Caco-2 (cell line): ENCODE measurements around the gene SORL1-AS1.

Experiments used
- BruUV-seq: library from RNA; stranded (reverse); fragments of 400-500 nt; replicated peaks from 2 replicates; lab custom pipeline; 2021; lab: Mats Ljungman, UMichigan
- CTCF ChIA-PET: fragments of 300-600 bp; sonication (Branson Sonifier 250); formaldehyde crosslinking; loops from one replicate; lab custom pipeline; 2022; ENCODE audit warnings: antibody characterized with exemption; lab: Charles Lee
- POLR2A ChIA-PET: fragments of 300-600 bp; sonication (Branson Sonifier 250); formaldehyde crosslinking; loops from one replicate; lab custom pipeline; 2022; ENCODE audit warnings: antibody characterized with exemption; lab: Charles Lee
- DNase-seq, 2 experiments: peaks; one replicate each; pipeline versions ENCODE4 v3.0.0 to v3.0.0-alpha.2; 2020 to 2022
- H3K27me3 ChIP-seq: replicated peaks from 2 replicates; pipeline ENCODE4 v1.6.0; 2011; ENCODE audit warnings: low read length; ENCODE audit not compliant: control insufficient read depth, insufficient read depth
- H3K36me3 ChIP-seq: 2 replicates; pipeline ENCODE4 v1.5.1; 2011; ENCODE audit warnings: low read length; ENCODE audit not compliant: control insufficient read depth, insufficient read depth
- H3K4me1 ChIP-seq: fragments of 250-450 bp; sonication (Bioruptor Pico); 2 replicates; pipeline ENCODE4 v1.5.1; 2020; ENCODE audit warnings: mild to moderate bottlenecking
- H3K4me3 ChIP-seq: 2 replicates; pipeline ENCODE4 v1.5.1; 2011; ENCODE audit warnings: low read depth, mild to moderate bottlenecking, control low read depth, low read length
- H3K9me3 ChIP-seq: fragments of 250-450 bp; sonication (Bioruptor Pico); 2 replicates; pipeline ENCODE4 v1.5.1; 2020; ENCODE audit warnings: mild to moderate bottlenecking, moderate library complexity
- H3K27ac Mint-ChIP-seq: one replicate; pipeline ENCODE4 v1.8.0; 2022; ENCODE audit warnings: mixed read lengths; ENCODE audit not compliant: unreplicated experiment
- H3K27me3 Mint-ChIP-seq: one replicate; pipeline ENCODE4 v1.8.0; 2022; ENCODE audit warnings: mixed read lengths; ENCODE audit not compliant: insufficient read depth, unreplicated experiment
- H3K36me3 Mint-ChIP-seq: one replicate; pipeline ENCODE4 v1.8.0; 2022; ENCODE audit warnings: mild to moderate bottlenecking, mixed read lengths; ENCODE audit not compliant: insufficient read depth, unreplicated experiment
- H3K4me1 Mint-ChIP-seq: one replicate; pipeline ENCODE4 v1.8.0; 2022; ENCODE audit warnings: low read depth, mixed read lengths; ENCODE audit not compliant: unreplicated experiment
- H3K4me3 Mint-ChIP-seq: one replicate; pipeline ENCODE4 v1.8.0; 2022; ENCODE audit warnings: mild to moderate bottlenecking, moderate library complexity, mixed read lengths; ENCODE audit not compliant: unreplicated experiment
- H3K9me3 Mint-ChIP-seq: one replicate; pipeline ENCODE4 v1.8.0; 2022; ENCODE audit warnings: mixed read lengths; ENCODE audit not compliant: unreplicated experiment
- CTCF ChIP-seq, 2 experiments: fragments of 200-600 bp in 1 of 2; IDR thresholded peaks; 1 replicate in 1 of 2; 2 replicates in 1 of 2; pipeline versions ENCODE4 v1.5.1 to v1.8.0; 2011 to 2022; ENCODE audit warnings: antibody characterized with exemption in 1 of 2, control low read depth in 1 of 2, inconsistent platforms in 1 of 2, low read depth in 1 of 2, low read length in 1 of 2, mild to moderate bottlenecking in 1 of 2, moderate library complexity in 1 of 2; ENCODE audit not compliant: insufficient read depth in 1 of 2, severe bottlenecking in 1 of 2, unreplicated experiment in 1 of 2
- intact Hi-C: fragments of 100-400 bp; cut with micrococcal nuclease; formaldehyde crosslinking; loops from one replicate; pipeline ENCODE4 v1.10.0; 2022; ENCODE audit not compliant: unreplicated experiment

The SORL1-AS1 gene

GRCh38 chr11:121499405-121499804 is 46.6 kb upstream of the SORL1-AS1 start:
- H3K4me3 Mint-ChIP-seq: no peak overlapping the region
- H3K27me3 Mint-ChIP-seq: no peaks in the 10 kb centered on the region
- H3K36me3 ChIP-seq: no peaks in the 10 kb centered on the region
- CTCF ChIA-PET: no interaction called here
- H3K27me3 ChIP-seq: no peaks in the 10 kb centered on the region
- BruUV-seq: no TSS peak
- no peaks in the 10 kb centered on the region for H3K9me3 ChIP-seq
- no peaks in the 10 kb centered on the region for H3K4me1 ChIP-seq
- no peaks in the 10 kb centered on the region for H3K4me1 Mint-ChIP-seq
- POLR2A ChIA-PET: no interaction called here
- no peak overlapping the region for H3K4me3 ChIP-seq
- no peak overlapping the region for H3K27ac Mint-ChIP-seq
- no peak for DNase-seq
- no peak for TF ChIP-seq CTCF (IDR thresholded peaks at IDR 0.05; ENCODE audit: insufficient read depth in 1 of 2, low read depth in 1 of 2, low read length in 1 of 2, severe bottlenecking in 1 of 2, unreplicated experiment in 1 of 2)
- H3K36me3 Mint-ChIP-seq: peaks cover 4% of the 10 kb centered on the region
- peaks cover 10% of the 10 kb centered on the region for H3K9me3 Mint-ChIP-seq
- intact Hi-C loops: no loop called here

- POLR2A ChIA-PET: interaction anchor here (0.5 kb wide), 1 partner anchor 205 kb away, joined by 3 read pairs; the partner anchor contains the start of gene SC5D
- Histone ChIP-seq H3K36me3 (no peaks in the 10 kb centered on the region), H3K9me3 (no peaks in the 10 kb centered on the region), H3K27me3 (no peaks in the 10 kb centered on the region), H3K4me1 (no peaks in the 10 kb centered on the region), H3K4me3 (no peak overlapping the region)
- DNase-seq: no peak
- TF ChIP-seq CTCF (IDR thresholded peaks at IDR 0.05; ENCODE audit: insufficient read depth in 1 of 2, low read depth in 1 of 2, low read length in 1 of 2, severe bottlenecking in 1 of 2, unreplicated experiment in 1 of 2): no peak
- peaks cover 10% of the 10 kb centered on the region for H3K9me3 Mint-ChIP-seq
- peaks cover 4% of the 10 kb centered on the region for H3K36me3 Mint-ChIP-seq
- no peak overlapping the region for H3K4me3 Mint-ChIP-seq
- intact Hi-C loops: no loop called here
- no peaks in the 10 kb centered on the region for H3K4me1 Mint-ChIP-seq
- H3K27me3 Mint-ChIP-seq: no peaks in the 10 kb centered on the region
- no TSS peak for BruUV-seq
- CTCF ChIA-PET: no interaction called here
- H3K27ac Mint-ChIP-seq: no peak overlapping the region
These were observed 44.6 kb upstream of the SORL1-AS1 start for GRCh38 chr11:121497176-121497998.

- CTCF ChIA-PET: interaction anchor here (0.6 kb wide), 1 partner anchor 28 kb away, joined by 6 read pairs; no protein-coding TSS in a partner anchor
- no peaks in the 10 kb centered on the region for H3K36me3 ChIP-seq
- POLR2A ChIA-PET: no interaction called here
- Mint-ChIP-seq H3K27me3 (no peaks in the 10 kb centered on the region), H3K27ac (no peak overlapping the region), H3K4me1 (no peaks in the 10 kb centered on the region), H3K4me3 (no peak overlapping the region), H3K9me3 (no peaks in the 10 kb centered on the region), H3K36me3 (peaks cover 4% of the 10 kb centered on the region)
- intact Hi-C loops: no loop called here
- H3K4me1 ChIP-seq: no peaks in the 10 kb centered on the region
- BruUV-seq: no TSS peak
- H3K9me3 ChIP-seq: no peaks in the 10 kb centered on the region
- no peak overlapping the region for H3K4me3 ChIP-seq
- no peaks in the 10 kb centered on the region for H3K27me3 ChIP-seq
- no peak for TF ChIP-seq CTCF (IDR thresholded peaks at IDR 0.05; ENCODE audit: insufficient read depth in 1 of 2, low read depth in 1 of 2, low read length in 1 of 2, severe bottlenecking in 1 of 2, unreplicated experiment in 1 of 2)
- no peak for DNase-seq
These were observed 41.8 kb upstream of the SORL1-AS1 start for GRCh38 chr11:121494355-121495099.
